Prostate gland (tissue), 2 donors: Measurements from ENCODE around the gene IFIT1B.

Experiments used
- CTCF ChIP-seq, 4 experiments: fragments of 200-600 bp in 2 of 4; fragments of 450-650 bp in 2 of 4; sonication (generic) in 2 of 4; IDR thresholded peaks; 1 replicate in 3 of 4; 2 replicates in 1 of 4; pipeline ENCODE4 v1.5.1; 2016 to 2019; ENCODE audit warnings: antibody characterized with exemption in 4 of 4, mild to moderate bottlenecking in 2 of 4, moderate library complexity in 2 of 4
- POLR2AphosphoS5 ChIP-seq: sonication (generic); formaldehyde crosslinking; IDR thresholded peaks from one replicate; pipeline ENCODE4 v1.6.1; 2017; ENCODE audit warnings: antibody characterized with exemption

GRCh38 chr10:89379103-89379502 is 1.2 kb downstream of the IFIT1B start:
- no peak for TF ChIP-seq POLR2AphosphoS5
- no peak for TF ChIP-seq CTCF (IDR thresholded peaks at IDR 0.05)
